ENCODE results near the gene LHFPL6. TPM values are rescaled to one million over a fixed set of nuclear protein-coding genes. Genes with fewer than 3 reads are reported as not detected.

LHFPL6 gene
- total RNA-seq, 1 donor from 2014 or later = 63.7 TPM

DNA sequence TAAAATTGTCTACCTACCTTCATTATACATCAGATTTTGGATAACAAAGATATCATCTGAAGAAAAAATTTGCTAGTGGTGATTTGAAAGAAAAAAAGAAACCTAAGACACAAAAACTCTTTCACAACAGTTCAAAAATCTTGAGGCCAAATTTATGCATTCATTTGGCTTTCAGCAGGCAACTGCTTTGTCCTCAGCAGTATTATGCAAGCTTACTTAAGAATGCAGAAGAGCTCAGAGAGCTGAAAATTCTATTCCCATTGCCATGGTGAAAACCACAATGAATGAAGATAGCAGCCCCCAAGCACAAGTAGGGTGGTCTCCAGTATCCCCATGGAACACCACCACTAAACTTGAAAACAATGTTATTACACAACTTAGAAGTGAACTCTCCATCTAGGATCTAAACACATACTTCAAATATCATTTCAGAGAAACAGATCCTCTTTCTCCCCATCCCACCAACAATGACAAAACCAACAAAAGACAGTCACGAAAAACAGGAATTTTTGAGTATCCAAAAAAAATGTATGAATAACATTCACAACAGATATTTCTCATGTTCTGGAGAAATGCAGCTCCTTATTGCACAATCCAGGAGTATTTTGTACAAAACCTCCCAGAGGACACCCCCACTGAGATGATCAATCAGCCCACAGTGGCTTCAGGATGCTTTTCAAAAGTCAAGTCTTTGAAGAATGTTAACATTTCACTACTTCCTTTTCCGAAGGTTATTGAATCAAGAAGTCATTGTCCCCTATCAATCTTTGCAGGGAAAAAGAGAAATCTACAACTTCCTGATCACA, 192.7 kb downstream of the LHFPL6 start:
- intact Hi-C loops (cut with DNase I) = loop anchor here (5.0 kb wide), 1 partner anchor 263 kb away; no protein-coding TSS in a partner anchor
- DNase-seq (ENCODE audit: missing footprints) (no peak), ATAC-seq (peak; percentile 59)

DNA sequence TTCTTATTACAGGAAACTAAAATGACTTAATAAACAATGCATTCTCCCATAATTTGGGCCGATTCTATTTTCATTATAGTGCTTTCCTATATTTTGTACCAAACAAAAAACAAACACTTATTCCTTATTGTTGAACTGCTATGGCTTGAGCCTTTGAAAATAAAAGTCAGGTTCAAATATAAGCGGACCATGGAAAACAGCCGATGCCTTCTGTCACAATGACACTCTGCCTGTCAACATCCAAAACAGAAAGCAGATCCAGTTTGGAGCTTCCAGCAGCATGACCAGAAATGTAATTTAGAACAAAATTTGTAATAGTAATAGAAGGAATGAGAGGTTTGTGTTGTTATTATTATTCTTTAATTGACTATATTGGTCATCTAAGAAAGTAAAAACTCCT, 194.5 kb downstream of the LHFPL6 start:
- DNase-seq (ENCODE audit: missing footprints) = no peak
- intact Hi-C loops (cut with DNase I) = no loop called here
- no peak for ATAC-seq

DNA sequence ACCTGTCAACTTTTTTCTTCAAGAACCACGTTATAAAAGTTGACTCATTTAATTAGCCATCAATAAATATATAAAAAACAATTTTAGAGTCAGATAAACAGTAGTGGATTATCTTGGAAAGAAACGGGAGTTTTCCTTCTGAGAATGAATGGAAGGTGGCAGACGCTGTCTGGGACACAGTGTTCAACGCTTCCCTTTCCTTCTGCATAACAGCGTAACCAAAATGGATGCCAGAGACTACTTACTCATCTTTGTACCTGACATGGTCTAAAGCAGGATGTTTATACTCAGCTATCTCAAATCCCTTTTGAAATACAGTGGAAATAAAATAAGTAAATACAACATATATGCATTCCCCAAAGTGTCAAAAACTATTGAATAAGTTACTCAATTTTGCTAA, 195.2 kb downstream of the LHFPL6 start:
- DNase-seq (ENCODE audit: missing footprints) = no peak
- ATAC-seq = peak; percentile 68
- intact Hi-C loops (cut with DNase I) = no loop called here

DNA sequence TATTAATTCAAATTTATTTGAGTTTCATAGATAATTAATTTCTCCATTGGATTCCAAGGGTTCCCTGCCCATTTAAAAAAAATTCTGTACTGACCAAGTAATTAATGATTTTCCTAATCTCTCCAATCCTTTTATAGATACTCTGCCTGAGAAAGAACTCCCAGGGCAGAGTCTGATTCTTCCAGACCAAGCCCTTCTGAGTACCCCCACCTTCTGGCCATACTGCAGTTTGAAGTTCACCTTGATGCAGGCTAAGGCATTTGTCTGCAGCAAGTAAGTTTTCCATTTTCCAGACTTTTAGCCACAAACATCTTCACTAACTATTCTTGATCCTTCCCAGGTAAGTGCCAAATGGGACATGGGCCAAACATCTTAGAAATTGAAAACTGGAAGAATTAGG, 195.9 kb downstream of the LHFPL6 start:
- no peak for ATAC-seq
- DNase-seq (ENCODE audit: missing footprints) = no peak
- intact Hi-C loops (cut with DNase I) = no loop called here

DNA sequence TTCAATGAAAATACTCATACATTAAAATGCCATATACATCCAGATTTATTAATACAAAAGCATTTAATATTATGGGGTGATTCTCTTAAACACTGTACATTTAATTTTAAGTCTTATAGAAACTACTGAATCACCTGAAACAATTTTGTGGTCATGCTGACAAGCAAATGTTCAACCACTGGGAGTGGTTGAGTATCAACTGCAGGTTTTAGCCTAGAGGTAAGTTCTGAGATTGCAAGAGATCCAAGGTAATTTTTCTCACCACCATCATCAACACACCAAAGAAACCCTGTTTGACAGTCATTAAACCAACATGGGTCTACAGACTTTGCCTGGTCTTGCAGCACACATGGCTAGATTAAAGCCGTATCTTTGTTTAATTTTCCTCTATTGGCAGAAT, 196.3 kb downstream of the LHFPL6 start:
- ATAC-seq (no peak), DNase-seq (ENCODE audit: missing footprints) (no peak)
- intact Hi-C loops (cut with DNase I) = no loop called here

DNA sequence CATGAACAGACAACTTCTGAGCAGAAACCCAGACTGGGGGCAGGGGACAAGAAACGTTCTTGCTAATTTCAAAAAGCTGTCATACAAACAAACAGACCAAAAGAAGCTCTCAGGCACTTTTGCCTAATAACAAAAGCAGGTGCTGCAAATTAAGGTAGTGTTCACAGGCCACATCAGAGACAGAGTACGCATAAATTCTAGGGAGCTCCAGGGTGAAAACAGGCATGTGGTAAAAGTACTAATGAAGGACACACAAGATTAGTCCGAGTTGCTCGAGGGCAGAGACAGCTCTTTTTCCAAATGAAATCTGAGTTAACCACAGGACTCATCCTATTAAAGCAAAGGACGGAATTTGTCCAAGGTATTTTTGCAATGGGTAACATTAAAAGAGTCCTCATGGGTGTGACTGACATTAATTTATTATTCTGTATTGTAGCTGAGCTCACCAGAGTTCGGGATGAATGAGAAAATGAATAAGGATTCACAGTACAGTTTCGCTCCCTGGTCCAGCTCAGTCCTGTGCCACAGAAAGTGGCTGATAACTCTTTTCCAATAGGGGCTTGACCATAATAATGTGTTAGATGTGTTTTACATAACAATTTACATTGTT, 197.3 kb downstream of the LHFPL6 start:
- ATAC-seq (no peak), DNase-seq (ENCODE audit: missing footprints) (no peak)
- intact Hi-C loops (cut with DNase I) = no loop called here

DNA sequence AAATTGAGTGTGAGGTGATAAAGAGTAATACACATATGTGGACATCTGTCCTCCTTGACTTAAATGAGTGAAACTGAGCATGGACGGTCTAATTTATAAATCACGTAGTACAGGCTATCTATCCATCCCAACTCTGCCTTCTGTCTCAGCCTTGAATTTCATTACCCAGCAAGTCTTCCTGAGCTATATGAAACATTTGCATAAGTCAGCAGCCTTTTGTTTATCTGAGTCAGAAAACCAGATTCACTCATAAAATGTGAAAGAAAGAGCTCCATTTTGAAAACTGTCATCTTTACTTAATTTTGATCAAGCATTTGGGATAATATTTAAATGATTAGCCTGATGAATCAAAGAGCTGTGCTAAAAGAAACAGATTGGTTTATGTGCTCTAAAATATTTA, 197.9 kb downstream of the LHFPL6 start:
- ATAC-seq = no peak
- no peak for DNase-seq (ENCODE audit: missing footprints)
- intact Hi-C loops (cut with DNase I) = no loop called here

DNA sequence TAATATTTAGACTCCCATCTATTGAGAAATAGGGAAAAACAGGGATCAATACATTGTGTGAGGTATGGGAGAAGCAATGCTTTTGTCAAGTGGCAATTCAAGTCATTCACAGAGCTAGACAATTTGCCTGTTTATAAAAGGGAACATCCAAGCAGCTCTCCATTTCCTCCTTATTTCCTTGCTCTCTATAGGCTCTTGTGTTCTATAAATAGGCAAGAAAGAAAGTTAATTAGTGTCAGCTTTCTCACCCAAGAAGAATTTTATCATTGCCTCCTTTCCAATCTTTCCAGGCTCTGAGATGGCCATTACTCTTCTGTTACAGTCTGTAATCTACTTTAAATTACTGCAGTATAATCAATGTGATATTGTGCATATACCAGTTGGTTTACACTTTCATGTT, 199.9 kb downstream of the LHFPL6 start:
- DNase-seq (ENCODE audit: missing footprints) (no peak), ATAC-seq (no peak)
- intact Hi-C loops (cut with DNase I) = no loop called here

DNA sequence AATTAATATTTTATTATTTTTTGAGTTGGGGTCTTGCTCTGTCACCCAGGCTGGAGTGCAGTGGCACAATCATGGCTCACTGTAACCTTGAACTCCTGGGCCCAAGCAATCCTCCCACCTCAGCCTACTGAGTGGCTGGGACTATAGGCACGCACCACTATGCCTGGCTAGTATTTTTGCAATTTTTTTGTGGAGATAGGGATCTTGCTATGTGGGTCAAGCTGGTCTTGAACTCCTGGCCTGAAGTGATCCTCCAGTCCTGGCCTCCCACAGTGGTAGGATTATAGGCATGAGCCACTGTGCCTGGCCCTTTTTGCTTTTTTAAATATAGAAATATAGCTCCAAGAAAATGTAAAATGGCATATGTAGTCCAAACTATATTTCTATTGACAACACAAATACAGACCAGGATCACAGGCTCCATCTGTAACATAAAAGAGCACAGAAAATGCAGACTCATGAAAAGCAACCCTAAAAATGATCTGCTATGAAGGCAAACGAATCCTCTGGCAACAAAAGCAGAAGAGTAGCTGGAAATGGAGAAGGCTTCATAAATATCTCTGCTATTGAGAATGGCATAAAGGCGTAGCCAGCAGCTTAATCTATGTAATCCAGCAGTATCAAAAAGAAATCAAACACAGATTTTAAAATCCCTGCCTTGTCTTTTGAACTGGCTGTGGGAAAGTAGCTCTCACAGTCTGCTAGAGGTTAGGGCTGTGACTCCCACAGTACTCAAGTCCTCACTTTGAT, 200.6 kb downstream of the LHFPL6 start:
- DNase-seq (ENCODE audit: missing footprints) (no peak), ATAC-seq (no peak)
- intact Hi-C loops (cut with DNase I) = no loop called here

DNA sequence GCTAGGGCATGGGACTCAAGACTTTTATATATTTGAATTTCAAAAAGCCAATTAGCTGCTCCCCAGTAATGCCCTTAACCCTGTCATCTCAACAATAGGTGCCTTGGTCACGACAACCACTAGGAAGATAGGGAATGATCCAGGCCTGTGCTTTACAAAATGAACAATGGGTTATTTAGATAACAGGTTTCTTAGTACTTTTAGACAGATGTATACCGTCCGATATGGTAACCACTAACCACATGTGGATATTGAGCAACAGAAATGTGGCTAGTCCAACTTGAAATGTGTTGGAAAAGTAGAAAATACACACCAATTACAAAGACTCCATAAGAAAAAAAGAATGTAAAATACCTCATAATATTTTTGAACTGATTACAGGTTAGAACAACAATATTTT, 201.2 kb downstream of the LHFPL6 start:
- no peak for DNase-seq (ENCODE audit: missing footprints)
- intact Hi-C loops (cut with DNase I) = no loop called here
- no peak for ATAC-seq

DNA sequence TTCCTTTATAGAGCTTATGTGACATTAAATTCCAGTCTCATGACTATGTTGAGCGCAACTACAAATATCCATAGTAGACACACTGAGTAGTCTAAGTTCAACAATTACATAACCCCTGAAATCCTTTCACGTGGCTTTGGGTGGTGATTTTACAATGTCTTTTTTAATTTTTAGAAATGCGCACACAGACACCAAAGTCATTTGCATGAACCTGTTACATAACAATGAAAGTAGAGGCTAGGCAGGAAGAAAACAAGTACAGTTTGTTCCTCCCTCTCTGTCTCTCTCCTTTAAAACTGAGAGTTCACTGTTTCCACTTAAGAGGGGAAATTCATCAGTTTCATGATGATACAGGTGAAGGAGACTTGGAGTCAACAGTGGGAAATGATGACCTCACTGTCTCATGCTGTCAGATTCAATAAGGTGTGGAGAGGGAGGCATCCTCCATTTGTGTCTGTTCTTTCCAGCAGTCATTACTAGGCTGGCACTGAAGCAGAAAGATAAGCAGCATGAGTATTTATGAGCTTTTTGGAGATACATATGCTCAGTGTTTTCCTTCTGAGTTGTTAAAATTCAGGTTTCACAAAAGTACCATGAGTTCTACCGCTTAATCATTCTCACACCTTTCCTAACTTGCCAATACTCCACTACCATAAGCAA, 201.8 kb downstream of the LHFPL6 start:
- DNase-seq (ENCODE audit: missing footprints) (no peak), ATAC-seq (peak; percentile 30)
- intact Hi-C loops (cut with DNase I) = no loop called here

DNA sequence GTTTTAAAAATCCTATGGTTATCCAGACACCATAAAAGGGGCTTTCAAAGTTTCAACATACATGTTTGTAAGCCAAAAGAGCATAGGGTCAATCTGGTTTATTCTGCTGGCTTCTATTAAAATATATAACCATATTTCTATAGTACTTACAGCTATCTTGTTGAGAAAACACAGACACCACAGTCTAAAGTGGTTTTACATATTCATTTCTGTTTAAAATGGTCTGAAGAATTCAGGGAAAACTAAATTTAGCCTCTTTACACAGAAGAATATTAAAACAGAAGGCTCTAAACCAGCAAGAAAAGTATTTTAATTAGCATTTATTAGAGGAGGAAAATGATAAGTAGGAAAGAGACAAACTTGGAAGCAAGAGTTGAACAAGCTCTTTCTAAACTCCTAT, 203.9 kb downstream of the LHFPL6 start:
- ATAC-seq (no peak), DNase-seq (ENCODE audit: missing footprints) (no peak)

DNA sequence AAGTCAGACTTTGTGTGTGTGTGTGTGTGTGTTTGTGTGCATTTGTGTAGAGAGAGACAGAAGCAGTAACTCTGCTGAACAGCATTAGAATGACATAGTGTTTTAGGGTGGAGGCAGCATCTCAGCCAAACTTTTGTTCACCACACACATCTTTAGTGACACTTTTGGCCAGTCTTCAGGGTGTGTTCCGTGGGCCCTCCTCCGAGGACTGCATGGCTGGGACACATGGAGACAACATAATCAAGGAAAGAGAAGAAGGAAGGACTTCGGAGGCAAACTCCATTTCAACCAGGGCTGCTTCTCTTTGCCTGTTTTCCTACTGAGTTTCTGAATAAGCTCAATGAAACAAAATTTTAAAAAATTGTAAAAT, 205.1 kb downstream of the LHFPL6 start:
- DNase-seq (ENCODE audit: missing footprints) (peak; percentile 74), ATAC-seq (peak; percentile 78)
- intact Hi-C loops (cut with DNase I) = loop anchor here (5.0 kb wide), 1 partner anchor 126 kb away; no protein-coding TSS in a partner anchor

More for the DNA sequence above, 203.9 kb downstream of the LHFPL6 start:
- intact Hi-C loops (cut with DNase I) = loop anchor here (5.0 kb wide), 1 partner anchor 127 kb away; no protein-coding TSS in a partner anchor

DNA sequence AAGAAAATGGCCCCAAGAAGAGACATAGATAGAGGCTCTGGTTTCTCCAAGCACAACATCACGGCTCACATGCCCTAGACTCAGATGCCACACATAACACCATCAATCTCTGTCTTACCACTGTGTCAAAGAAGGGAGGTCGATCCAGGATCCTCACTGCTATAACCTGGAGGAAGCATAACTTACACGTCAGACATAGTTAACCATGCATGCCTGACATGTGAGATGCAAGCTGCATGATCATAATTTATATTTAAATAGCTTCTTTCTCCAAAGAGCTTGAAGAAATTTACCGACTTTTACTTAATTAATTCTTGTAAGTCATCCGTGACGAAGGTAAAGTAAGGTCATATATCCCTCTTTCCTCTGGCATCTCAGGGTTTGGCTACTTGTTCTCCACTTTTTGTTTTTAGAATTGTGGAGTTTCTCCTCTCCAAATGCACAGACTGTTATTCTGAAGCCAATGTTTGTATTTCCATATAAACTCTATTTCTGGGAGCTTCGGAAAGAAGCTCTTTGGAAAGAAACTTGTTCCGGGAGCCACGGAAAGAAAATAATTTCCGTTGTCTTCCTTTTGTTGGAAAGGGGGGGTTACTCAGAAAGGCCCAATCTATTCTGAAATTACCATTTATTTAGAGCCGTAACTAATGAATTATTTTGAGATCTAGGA, 205.6 kb downstream of the LHFPL6 start:
- DNase-seq (ENCODE audit: missing footprints) (no peak), ATAC-seq (no peak)
- intact Hi-C loops (cut with DNase I) = loop anchor here (5.0 kb wide), 1 partner anchor 125 kb away; no protein-coding TSS in a partner anchor

DNA sequence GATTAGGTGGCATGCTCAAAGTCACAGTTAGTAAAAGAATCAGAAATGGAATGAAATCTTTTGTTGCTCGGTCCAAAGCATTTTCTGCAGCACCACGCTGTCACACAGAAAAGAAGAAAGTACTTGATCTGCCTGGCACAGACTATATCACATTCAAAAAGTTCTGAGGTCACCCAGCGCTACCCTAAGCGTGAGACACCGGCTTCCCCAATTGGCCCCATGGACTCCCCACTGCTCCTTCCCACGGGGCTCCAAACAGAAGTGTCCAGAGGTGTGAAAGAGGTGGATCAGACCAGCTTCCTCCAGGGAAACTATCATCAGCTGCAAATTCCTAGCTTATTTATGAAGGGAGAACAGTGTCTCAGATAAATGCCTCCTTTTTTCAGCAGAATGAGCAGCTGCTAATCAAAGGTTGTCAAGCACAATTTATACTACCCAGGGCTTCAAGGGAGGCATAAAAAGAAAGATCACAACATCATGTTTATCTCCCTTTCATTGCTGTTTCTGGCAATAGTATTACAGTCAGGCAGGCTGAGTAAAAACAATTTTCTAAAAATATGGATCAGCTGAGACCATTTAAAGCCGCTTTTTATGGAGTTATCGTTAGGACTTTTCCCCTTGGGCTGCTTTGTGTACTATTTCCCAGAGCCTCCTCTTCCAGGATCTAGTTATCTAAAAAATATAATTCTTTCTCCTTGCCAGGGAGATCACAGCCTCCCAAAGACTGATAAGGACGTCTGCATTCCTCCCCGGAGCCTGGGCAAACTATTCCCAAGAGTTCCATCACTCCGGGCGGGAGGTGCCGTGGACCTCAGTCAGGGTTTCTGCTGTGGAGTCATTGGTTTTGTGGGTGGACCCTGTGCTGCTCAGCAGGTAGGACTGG, 208.0 kb downstream of the LHFPL6 start:
- DNase-seq (ENCODE audit: missing footprints) = no peak
- intact Hi-C loops (cut with DNase I) = loop anchor here (5.0 kb wide), 1 partner anchor 123 kb away; no protein-coding TSS in a partner anchor
- ATAC-seq = peak; percentile 56

DNA sequence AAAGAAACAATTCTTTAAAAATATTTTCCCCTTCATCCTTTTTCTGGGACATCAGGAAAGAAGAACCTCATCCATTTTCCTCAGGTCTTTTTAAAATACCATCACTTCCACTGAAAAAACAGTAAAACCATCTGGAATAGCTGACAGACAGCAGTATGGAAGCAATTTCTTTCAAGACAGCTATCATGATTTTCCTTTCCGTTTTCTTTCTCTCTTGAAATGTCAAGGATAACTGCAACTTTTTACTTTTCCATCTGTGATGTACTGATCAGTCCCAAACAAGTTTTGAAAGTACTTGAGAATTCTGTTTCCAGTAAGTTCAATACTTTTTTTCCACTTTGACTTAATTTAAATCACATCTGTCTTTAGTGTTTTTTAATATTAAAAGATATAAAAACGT, 211.2 kb downstream of the LHFPL6 start:
- intact Hi-C loops (cut with DNase I) = no loop called here
- no peak for DNase-seq (ENCODE audit: missing footprints)
- no peak for ATAC-seq

DNA sequence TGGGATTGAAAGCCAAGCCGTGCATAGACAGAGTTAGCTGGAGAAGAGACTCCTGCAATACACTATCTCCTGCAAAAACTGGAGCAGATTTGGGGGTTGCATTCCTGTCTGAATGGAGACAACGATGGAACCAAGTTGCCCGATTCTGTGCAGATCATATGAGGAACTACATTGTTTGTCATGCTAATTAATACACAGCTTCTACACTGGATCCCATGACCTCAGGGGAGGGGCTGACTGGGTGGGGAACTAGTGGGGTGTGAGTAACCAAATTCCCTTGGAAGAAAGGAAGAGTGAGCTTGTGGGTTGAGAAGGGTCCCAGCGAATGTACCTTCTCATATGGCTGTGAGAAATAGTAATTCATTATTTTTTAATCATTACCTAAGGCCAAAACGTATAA, 214.0 kb downstream of the LHFPL6 start:
- ATAC-seq (no peak), DNase-seq (ENCODE audit: missing footprints) (no peak)
- intact Hi-C loops (cut with DNase I) = no loop called here

Measured in Right ventricle myocardium inferior (tissue), 1 donor.